SK-N-MC (cell line): ENCODE results near the gene CDH16.

Source experiments
- EZH2 ChIP-seq: fragments of 200-600 bp; sonication (generic); IDR thresholded peaks from one replicate; pipeline ENCODE4 v1.6.1; 2017; ENCODE audit warnings: antibody characterized with exemption
- POLR2AphosphoS5 ChIP-seq: IDR thresholded peaks from 2 replicates; pipeline ENCODE4 v1.6.1; 2012; ENCODE audit warnings: mild to moderate bottlenecking, low read depth, low read length, borderline replicate concordance

GRCh38 chr16:66882702-66883101, 36.0 kb downstream of the CDH16 start:
- TF ChIP-seq EZH2 (no peak), POLR2AphosphoS5 (no peak)
